Erythroblast (primary cell): ENCODE data around the gene NPB.

ENCODE experiments used
- DNase-seq, 2 experiments: peaks; one replicate each; lab custom pipeline; 2025; lab: John Stamatoyannopoulos, UW
- GATA1 ChIP-seq: IDR thresholded peaks from 2 replicates; pipeline ENCODE4 v1.6.1; 2011; ENCODE audit warnings: low read depth, mild to moderate bottlenecking, control low read depth, low read length, moderate library complexity
- POLR2A ChIP-seq: IDR thresholded peaks from 2 replicates; pipeline ENCODE4 v1.6.1; 2011; ENCODE audit warnings: mild to moderate bottlenecking, low read length

NPB gene

DNA sequence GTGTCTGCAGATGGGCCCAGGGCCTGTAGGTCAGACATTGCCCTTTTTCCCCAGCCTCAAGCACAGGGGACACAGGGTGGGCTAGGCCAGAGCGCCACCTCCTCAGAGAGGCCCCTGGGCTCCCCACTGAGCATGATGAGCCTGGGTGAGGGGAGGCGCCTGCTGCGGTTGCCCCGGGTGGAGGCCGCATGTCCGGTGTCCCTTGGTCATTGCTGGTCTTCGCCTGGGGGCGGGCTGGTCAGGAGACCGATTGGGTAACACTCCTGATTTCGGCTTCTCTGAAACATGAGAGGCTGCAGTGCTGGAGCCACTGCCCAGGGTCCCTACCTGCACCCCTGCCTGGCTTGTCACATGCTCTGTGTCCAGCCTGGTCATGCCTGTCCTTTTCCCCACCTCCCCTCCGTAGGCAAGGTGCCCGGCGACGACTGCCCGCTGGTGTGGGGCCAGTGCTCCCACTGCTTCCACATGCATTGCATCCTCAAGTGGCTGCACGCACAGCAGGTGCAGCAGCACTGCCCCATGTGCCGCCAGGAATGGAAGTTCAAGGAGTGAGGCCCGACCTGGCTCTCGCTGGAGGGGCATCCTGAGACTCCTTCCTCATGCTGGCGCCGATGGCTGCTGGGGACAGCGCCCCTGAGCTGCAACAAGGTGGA is 2.4 kb upstream of the NPB start:
- no peak for DNase-seq
- TF ChIP-seq POLR2A (no peak), GATA1 (no peak)

DNA sequence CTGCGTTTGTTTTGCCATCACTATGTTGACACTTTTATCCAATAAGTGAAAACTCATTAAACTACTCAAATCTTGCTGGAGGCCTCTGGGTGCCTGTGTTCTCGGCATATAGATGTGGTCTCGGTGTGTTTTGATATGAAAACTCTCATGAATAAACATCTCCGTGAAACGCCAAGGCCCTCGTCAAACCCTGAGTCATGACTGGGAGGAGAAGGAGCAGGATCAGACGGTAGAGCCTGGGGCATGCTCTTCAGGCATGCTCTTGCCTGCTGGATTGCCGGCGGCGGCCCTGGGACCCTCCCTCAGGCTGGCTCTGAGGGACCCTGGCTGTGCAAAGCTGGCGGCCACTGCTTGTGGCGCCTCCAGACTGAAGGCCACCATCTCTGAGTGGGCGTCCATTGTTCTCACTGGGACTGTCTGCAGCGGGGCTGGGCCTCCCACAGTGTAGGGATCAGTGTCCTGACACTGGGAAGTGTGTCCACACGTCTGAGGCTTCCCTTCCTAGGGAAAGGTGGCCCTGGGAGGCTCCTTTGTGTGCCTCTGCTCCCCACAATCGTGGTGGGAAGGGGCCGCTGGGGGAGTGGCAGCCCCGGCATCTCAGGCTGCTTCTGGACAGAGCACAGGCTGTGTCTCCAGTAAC is 1.7 kb upstream of the NPB start:
- DNase-seq = no peak
- peak; percentile 23 for TF ChIP-seq POLR2A
- TF ChIP-seq GATA1 = no peak

DNA sequence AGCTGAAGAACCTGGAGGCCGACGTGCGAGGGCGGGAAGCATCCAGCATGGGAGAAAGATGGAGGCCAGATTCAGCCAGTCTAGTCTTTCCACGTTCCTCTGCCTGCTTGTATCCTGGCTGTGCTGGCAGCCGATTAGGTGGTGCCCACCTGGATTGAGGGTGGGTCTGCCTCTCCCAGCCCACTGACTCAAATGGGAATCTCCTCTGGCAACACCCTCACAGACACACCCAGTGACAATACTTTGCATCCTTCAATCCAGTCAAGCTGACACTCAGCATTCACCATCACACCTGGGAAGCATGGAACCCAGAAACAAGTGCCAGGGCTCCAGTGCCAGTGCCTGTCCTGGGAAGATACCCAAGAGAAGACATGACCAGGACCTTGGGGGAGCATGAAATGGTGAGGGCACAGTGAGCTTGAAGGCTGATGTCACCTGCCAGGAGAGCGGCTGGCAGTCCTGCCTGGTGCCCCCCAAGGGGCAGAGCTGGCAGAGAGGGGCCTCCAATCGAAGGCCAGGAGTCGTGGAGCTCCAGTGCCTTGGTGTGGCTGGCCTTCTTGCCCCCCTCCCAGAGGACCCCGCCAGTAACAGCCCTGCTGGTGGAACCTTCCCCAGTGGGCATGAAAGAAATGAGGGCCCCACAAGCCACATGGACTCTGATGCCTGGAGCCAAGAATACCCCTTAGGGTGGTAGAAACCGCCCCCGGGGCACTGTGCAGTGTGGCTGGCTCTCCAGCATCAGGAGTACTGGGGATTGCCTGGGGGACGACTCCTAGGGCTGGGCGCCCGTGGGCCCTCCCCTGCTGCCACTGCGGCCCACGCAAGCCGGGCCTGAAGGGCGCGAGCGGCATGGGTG is 643 bp upstream of the NPB start:
- peak; percentile 28 for TF ChIP-seq POLR2A
- TF ChIP-seq GATA1 = no peak

DNA sequence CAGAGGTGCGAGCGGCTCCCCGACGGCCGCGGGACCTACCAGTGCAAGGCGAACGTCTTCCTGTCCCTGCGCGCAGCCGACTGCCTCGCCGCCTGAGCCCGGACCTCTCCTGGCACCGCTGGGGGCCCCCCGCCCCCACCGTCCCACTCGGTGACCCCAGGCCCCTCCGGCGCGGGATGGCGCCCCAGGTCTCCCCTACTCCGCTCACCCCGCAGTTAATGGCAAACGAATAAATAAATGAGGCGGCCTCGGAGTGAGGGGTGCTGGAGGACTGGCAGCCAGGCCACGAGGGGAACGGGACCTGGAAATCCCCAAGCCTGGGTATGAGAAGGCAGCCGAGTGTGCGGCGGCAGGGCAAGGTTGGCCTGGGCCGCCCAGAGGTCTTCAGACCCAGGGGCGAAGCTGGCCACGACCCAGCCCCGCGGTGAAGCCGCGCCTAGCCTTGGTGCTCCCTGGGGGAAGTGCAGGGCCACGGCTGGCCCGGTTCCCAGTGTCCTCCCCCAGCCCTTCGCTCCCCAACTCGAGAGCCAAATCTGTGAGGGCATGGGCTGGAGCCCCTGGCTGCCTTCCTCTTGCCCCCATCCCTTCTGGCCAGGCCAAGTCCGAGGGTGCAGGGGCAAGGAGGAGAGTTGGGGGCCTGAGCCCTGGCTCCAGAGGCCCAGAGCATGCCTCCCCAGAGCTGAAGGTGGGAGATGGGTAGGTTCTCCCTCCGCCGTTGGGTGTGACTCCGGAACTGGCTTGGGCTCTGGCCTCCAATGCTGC is 796 bp downstream of the NPB start:
- DNase-seq = no peak
- no peak for TF ChIP-seq GATA1
- no peak for TF ChIP-seq POLR2A

More for the DNA sequence above, 643 bp upstream of the NPB start:
- DNase-seq = no peak

- TF ChIP-seq POLR2A (no peak), GATA1 (no peak)
- DNase-seq = no peak
Measured at GRCh38 chr17:81903415-81903831, 1.4 kb downstream of the NPB start.

- DNase-seq = no peak
- TF ChIP-seq GATA1 (no peak), POLR2A (no peak)
Measured at GRCh38 chr17:81903896-81904599, 2.0 kb downstream of the NPB start.

DNA sequence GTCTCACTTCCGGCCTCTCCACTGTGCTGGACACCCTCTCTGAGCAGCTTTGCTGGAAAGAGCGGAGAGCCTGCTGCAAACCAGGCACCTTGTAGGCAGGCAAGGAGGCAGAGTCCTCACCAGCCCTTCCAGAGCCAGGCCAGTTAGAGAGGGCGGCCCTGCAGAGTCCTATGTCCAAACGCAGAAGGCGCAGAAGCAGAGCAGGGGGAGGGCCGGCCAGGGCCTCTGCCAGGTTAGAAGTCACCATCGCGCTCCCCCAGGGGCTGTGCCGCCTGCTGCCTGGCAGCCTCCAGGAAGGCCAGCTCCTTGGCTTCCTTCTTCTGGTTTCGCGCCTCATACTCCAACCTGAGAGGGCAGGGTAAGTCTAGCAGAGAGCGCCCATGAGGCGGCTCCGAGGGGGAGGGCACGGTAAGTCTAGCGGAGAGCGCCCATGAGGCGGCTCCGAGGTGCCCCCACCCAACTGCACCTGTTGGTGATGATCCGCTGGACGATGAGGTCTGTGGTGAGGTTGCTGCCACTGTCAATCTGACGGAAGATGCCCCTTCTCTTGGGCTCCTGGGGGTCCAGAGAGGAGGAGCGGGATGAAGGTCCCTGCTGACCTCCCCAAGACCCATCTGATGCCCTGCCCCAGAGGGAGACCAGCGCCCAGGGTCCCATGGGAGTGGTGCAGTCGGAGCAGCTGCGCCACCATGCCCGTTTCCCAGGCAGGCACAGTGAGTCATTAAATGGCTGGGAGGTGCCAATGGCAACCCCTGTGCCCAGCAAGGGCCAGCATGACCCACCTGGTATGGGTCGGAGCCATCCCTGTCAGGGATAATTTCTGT is 2.8 kb downstream of the NPB start:
- TF ChIP-seq POLR2A (no peak), GATA1 (no peak)
- no peak for DNase-seq

GRCh38 chr17:81905424-81905875 is 3.4 kb downstream of the NPB start:
- TF ChIP-seq GATA1 (no peak), POLR2A (no peak)
- no peak for DNase-seq

DNA sequence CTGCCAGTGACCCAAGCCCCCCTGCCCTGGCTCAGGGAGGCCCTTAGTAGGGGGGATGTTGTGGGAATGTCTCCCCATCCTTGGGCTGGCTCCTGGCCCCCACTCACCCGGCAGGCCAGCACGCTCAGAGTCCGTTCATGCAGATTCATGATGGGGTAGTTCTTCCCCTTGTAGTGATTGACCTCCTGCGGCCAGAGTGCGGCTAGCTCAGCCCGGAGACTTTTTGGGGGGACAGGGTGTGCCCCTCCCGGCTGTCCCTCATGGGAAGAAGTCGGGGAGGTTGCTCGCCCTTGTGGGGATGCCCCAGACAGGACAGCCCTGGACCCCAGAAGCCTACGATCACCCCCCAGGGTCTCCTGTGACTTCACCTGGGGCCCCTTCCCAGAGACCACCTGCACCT is 4.0 kb downstream of the NPB start:
- no peak for DNase-seq
- TF ChIP-seq GATA1 (no peak), POLR2A (no peak)

- no peak for DNase-seq
- no peak for TF ChIP-seq GATA1
- TF ChIP-seq POLR2A = no peak
Measured at GRCh38 chr17:81906476-81907218, 4.6 kb downstream of the NPB start.

GRCh38 chr17:81907219-81908145 is 5.4 kb downstream of the NPB start:
- DNase-seq = no peak
- no peak for TF ChIP-seq POLR2A
- TF ChIP-seq GATA1 = no peak
